ENCODE measurements around the gene MBD3L4. TPM values are rescaled to one million over a fixed set of nuclear protein-coding genes. Genes with fewer than 3 reads are reported as not detected.

The MBD3L4 gene
- total and polyA plus RNA-seq, 10 of the 15 experiments (the other 5 are each of a cell fraction or from before 2014, with no cell fraction given), result not detected

DNA sequence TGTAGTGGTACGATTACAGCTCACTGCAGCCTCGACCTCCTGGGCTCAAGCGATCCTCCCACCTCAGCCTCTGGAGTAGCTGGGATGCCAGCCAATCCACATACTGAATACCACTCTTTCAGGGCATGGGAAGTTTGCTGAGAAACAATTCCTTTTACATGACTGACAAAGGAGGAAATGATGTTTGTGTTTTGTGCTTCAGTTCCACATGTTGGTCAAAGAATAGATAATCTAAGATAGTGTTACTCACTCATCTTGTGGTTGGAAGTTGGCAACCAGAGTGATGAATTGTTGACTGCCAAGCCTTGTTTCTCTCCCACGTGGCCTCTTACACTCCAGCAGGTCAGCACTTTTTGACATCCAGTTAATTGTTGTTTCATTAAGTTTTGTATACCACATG, 26.3 kb downstream of the MBD3L4 start (continued):
- TF ChIP-seq FOS (IDR thresholded peaks at IDR 0.05; ENCODE audit: borderline replicate concordance, extremely low read depth, insufficient read length) (no peak), LARP7 (IDR thresholded peaks at IDR 0.05) (no peak), ZNF384 (IDR thresholded peaks at IDR 0.05; ENCODE audit: borderline replicate concordance, low read depth, low read length) (no peak), TAF1 (IDR thresholded peaks at IDR 0.05; ENCODE audit: borderline replicate concordance, low read depth, low read length) (no peak), FOXM1 (IDR thresholded peaks at IDR 0.05; ENCODE audit: low read depth, low read length) (no peak), POLR2A (IDR thresholded peaks at IDR 0.05; ENCODE audit: low read depth, low read length) (no peak), SUZ12 (IDR thresholded peaks at IDR 0.05; ENCODE audit: unreplicated experiment) (no peak), ZNF217 (IDR thresholded peaks at IDR 0.05) (no peak), POLR2AphosphoS2 (IDR thresholded peaks at IDR 0.05; ENCODE audit: low read depth, low read length) (no peak), MYC (IDR thresholded peaks at IDR 0.05; ENCODE audit: insufficient read depth, insufficient read length, insufficient replicate concordance, low read length, severe bottlenecking) (no peak), CHD1 (IDR thresholded peaks at IDR 0.05; ENCODE audit: low read depth, low read length) (no peak), SREBF1 (IDR thresholded peaks at IDR 0.05; ENCODE audit: low read length) (no peak), ETV6 (conservative IDR thresholded peaks at IDR 0.05 in 1 of 2, IDR thresholded peaks at IDR 0.05 in 1 of 2; ENCODE audit: borderline replicate concordance in 1 of 2, low read depth in 1 of 2) (no peak; a peak in 1 of 4 replicates), JUND (IDR thresholded peaks at IDR 0.05; ENCODE audit: low read depth, low read length) (no peak), MTA2 (IDR thresholded peaks at IDR 0.05; ENCODE audit: low read depth) (peak; percentile 78), TARDBP (IDR thresholded peaks at IDR 0.05; ENCODE audit: borderline replicate concordance) (no peak), ZSCAN29 (IDR thresholded peaks at IDR 0.05) (no peak), SMARCA5 (IDR thresholded peaks at IDR 0.05) (no peak)
- TF ChIP-seq, protein P1, sequence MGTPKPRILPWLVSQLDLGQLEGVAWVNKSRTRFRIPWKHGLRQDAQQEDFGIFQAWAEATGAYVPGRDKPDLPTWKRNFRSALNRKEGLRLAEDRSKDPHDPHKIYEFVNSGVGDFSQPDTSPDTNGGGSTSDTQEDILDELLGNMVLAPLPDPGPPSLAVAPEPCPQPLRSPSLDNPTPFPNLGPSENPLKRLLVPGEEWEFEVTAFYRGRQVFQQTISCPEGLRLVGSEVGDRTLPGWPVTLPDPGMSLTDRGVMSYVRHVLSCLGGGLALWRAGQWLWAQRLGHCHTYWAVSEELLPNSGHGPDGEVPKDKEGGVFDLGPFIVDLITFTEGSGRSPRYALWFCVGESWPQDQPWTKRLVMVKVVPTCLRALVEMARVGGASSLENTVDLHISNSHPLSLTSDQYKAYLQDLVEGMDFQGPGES (IDR thresholded peaks at IDR 0.05), result no peak
- TF ChIP-seq, protein P2, sequence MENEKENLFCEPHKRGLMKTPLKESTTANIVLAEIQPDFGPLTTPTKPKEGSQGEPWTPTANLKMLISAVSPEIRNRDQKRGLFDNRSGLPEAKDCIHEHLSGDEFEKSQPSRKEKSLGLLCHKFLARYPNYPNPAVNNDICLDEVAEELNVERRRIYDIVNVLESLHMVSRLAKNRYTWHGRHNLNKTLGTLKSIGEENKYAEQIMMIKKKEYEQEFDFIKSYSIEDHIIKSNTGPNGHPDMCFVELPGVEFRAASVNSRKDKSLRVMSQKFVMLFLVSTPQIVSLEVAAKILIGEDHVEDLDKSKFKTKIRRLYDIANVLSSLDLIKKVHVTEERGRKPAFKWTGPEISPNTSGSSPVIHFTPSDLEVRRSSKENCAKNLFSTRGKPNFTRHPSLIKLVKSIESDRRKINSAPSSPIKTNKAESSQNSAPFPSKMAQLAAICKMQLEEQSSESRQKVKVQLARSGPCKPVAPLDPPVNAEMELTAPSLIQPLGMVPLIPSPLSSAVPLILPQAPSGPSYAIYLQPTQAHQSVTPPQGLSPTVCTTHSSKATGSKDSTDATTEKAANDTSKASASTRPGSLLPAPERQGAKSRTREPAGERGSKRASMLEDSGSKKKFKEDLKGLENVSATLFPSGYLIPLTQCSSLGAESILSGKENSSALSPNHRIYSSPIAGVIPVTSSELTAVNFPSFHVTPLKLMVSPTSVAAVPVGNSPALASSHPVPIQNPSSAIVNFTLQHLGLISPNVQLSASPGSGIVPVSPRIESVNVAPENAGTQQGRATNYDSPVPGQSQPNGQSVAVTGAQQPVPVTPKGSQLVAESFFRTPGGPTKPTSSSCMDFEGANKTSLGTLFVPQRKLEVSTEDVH (IDR thresholded peaks at IDR 0.05; ENCODE audit: low read depth, partially characterized antibody), result no peak
- TF ChIP-seq, protein P3, sequence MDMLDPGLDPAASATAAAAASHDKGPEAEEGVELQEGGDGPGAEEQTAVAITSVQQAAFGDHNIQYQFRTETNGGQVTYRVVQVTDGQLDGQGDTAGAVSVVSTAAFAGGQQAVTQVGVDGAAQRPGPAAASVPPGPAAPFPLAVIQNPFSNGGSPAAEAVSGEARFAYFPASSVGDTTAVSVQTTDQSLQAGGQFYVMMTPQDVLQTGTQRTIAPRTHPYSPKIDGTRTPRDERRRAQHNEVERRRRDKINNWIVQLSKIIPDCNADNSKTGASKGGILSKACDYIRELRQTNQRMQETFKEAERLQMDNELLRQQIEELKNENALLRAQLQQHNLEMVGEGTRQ (IDR thresholded peaks at IDR 0.05; ENCODE audit: borderline replicate concordance, low read depth, low read length), result peak; percentile 49; the same call in 1 of the 2 replicates
- TF ChIP-seq, protein P4, sequence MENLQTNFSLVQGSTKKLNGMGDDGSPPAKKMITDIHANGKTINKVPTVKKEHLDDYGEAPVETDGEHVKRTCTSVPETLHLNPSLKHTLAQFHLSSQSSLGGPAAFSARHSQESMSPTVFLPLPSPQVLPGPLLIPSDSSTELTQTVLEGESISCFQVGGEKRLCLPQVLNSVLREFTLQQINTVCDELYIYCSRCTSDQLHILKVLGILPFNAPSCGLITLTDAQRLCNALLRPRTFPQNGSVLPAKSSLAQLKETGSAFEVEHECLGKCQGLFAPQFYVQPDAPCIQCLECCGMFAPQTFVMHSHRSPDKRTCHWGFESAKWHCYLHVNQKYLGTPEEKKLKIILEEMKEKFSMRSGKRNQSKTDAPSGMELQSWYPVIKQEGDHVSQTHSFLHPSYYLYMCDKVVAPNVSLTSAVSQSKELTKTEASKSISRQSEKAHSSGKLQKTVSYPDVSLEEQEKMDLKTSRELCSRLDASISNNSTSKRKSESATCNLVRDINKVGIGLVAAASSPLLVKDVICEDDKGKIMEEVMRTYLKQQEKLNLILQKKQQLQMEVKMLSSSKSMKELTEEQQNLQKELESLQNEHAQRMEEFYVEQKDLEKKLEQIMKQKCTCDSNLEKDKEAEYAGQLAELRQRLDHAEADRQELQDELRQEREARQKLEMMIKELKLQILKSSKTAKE (IDR thresholded peaks at IDR 0.05; ENCODE audit: low read depth, poor library complexity, severe bottlenecking), result peak; percentile 26
- TF ChIP-seq, protein P5, sequence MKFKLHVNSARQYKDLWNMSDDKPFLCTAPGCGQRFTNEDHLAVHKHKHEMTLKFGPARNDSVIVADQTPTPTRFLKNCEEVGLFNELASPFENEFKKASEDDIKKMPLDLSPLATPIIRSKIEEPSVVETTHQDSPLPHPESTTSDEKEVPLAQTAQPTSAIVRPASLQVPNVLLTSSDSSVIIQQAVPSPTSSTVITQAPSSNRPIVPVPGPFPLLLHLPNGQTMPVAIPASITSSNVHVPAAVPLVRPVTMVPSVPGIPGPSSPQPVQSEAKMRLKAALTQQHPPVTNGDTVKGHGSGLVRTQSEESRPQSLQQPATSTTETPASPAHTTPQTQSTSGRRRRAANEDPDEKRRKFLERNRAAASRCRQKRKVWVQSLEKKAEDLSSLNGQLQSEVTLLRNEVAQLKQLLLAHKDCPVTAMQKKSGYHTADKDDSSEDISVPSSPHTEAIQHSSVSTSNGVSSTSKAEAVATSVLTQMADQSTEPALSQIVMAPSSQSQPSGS (IDR thresholded peaks at IDR 0.05; ENCODE audit: low read length), result 0 out of 2 replicates have a peak, but pooled peaks have one; percentile 26

Measured in GM12878 (cell line).